NCI-H1105 treated with DMSO at 0.1 percent for 48 hours (cell line): Measurements from ENCODE around the gene TMEM208.

Experiments
- DNase-seq: peaks from one replicate; lab custom pipeline; 2025; lab: John Stamatoyannopoulos, UW

The TMEM208 gene

GRCh38 chr16:67226804-67227566 is at the start of gene TMEM208:
Gene TMEM208 (plus strand): TSS chr16:67227130. CDS start chr16:67227219, 89 bp downstream.
- peak; percentile 90 for DNase-seq

GRCh38 chr16:67177743-67178699 is 48.9 kb upstream of the TMEM208 start:
- peak; percentile 78 for DNase-seq

GRCh38 chr16:67179421-67180080 is 47.4 kb upstream of the TMEM208 start:
- DNase-seq, result no peak

GRCh38 chr16:67180166-67180565 is 46.8 kb upstream of the TMEM208 start:
- no peak for DNase-seq

- no peak for DNase-seq
These were observed 45.6 kb upstream of the TMEM208 start for GRCh38 chr16:67181346-67181745.

GRCh38 chr16:67182288-67182687 is 44.6 kb upstream of the TMEM208 start:
- no peak for DNase-seq

- no peak for DNase-seq
These were observed 43.7 kb upstream of the TMEM208 start for GRCh38 chr16:67183284-67183626.

- peak; percentile 91 for DNase-seq
These were observed 43.1 kb upstream of the TMEM208 start, which contains the start of gene MATCAP1 for GRCh38 chr16:67183627-67184452. Gene MATCAP1 (minus strand): TSS chr16:67183963. CDS start chr16:67180610, 3,353 bp downstream.

GRCh38 chr16:67184453-67184994 is 42.4 kb upstream of the TMEM208 start:
- DNase-seq, result peak; percentile 32

GRCh38 chr16:67184995-67185650 is 41.8 kb upstream of the TMEM208 start:
- DNase-seq, result peak; percentile 47

GRCh38 chr16:67185651-67186134 is 41.2 kb upstream of the TMEM208 start:
- DNase-seq, result no peak

- DNase-seq, result no peak
These were observed 40.4 kb upstream of the TMEM208 start for GRCh38 chr16:67186550-67186950.

GRCh38 chr16:67187175-67187890 is 39.6 kb upstream of the TMEM208 start:
- no peak for DNase-seq

- no peak for DNase-seq
These were observed 38.6 kb upstream of the TMEM208 start for GRCh38 chr16:67188323-67188722.

GRCh38 chr16:67188798-67189197 is 38.1 kb upstream of the TMEM208 start:
- no peak for DNase-seq

- DNase-seq, result no peak
These were observed 36.9 kb upstream of the TMEM208 start, which contains the start of gene EXOC3L1 for GRCh38 chr16:67190041-67190440. Gene EXOC3L1 (minus strand): TSS chr16:67190136. CDS start chr16:67189676, 460 bp downstream.

GRCh38 chr16:67190448-67191399 is 36.2 kb upstream of the TMEM208 start:
- no peak for DNase-seq

- no peak for DNase-seq
These were observed 35.4 kb upstream of the TMEM208 start for GRCh38 chr16:67191411-67191994.
